D721Med (cell line): ENCODE data around the gene PIGP.
A peak's percentile ranks its signal among the peaks of the same experiment; 100 is the strongest.

Experiments
- DNase-seq: peaks from one replicate; pipeline ENCODE4 v3.0.0; 2011; ENCODE audit warnings: low spot score; ENCODE audit not compliant: insufficient read length
- FAIRE-seq: peaks from 2 replicates; lab custom pipeline; 2011; peaks lifted over from hg19 to GRCh38; lab: Jason Lieb, UNC
- TF ChIP-seq, protein P1 (sequence below): IDR thresholded peaks from 2 replicates; pipeline ENCODE4 v1.5.1; 2012; ENCODE audit warnings: mild to moderate bottlenecking, control low read depth; ENCODE audit not compliant: insufficient read depth; ENCODE audit errors: missing control alignments

Gene PIGP

DNA sequence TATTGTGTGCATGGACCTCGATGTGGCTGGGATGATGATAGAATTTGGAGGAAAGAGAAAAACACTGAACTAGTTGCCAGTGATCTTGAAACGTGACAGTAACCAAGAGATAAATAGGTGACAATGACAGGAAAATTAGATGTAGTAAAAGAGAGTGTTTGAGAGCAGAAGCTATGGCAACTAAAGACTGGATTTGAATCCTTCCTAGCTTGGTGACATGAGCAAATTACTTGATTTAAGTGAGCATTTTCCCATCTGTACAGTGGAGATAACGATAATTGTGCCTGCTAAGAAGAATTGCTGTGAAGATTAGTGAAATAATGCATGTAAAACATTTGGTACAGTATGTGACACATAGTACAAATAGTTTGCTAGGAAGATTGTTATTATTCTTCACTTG lies 12.9 kb upstream of the PIGP start:
- FAIRE-seq (peak; percentile 16), DNase-seq (no peak)
- TF ChIP-seq, protein P1, sequence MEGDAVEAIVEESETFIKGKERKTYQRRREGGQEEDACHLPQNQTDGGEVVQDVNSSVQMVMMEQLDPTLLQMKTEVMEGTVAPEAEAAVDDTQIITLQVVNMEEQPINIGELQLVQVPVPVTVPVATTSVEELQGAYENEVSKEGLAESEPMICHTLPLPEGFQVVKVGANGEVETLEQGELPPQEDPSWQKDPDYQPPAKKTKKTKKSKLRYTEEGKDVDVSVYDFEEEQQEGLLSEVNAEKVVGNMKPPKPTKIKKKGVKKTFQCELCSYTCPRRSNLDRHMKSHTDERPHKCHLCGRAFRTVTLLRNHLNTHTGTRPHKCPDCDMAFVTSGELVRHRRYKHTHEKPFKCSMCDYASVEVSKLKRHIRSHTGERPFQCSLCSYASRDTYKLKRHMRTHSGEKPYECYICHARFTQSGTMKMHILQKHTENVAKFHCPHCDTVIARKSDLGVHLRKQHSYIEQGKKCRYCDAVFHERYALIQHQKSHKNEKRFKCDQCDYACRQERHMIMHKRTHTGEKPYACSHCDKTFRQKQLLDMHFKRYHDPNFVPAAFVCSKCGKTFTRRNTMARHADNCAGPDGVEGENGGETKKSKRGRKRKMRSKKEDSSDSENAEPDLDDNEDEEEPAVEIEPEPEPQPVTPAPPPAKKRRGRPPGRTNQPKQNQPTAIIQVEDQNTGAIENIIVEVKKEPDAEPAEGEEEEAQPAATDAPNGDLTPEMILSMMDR, result no peak

DNA sequence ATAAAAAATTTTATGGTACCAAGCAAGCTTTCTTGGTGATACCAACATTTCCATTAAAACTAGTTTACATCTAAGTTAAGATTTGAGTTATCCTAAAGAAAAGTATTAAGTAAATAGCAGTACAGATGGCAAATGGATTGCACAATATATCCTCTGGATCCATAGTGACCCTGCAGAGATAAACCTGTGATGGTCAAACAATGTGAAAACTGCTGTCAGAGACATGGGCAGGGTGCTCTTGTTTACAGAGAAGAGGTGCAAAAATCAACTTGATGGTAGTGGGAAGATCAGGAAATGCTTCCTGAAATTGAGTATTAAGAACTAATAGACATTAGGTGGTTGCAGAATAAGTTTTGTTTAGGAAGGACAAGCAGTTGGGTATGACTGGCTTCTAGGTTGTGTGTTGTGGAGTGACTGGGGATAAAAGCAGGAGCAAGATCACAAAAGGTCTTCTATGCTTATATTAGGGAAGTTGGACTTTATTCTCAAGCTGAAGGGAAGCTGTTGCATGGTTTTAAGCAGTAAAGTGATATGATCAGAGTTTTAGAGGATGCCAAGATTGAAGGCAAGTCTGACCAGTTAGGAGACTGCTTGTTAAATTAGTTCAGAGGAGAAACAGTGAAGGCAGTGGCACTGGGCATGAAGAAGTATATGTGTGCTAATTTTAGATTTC lies 10.1 kb upstream of the PIGP start:
- TF ChIP-seq, protein P1, result no peak
- FAIRE-seq (no peak), DNase-seq (no peak)

DNA sequence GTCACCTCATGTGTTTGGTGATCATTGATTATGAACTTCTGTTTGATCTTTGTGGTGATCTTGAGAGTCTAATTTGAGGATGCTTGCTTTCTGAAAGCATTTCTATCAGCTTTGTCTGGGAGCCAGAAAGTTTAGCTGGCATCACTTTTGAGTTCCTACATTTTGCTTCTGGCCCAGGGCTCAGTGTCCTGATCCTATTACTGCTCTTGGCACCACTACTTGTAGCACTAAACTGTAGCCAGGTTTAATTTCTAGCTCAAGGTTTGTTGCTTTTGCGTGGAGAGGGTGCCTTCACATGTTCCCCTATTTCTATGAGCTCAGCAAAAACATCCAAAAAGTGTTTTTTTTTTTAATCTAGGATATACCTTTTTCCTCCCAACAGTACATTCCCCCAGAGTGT lies 9.5 kb upstream of the PIGP start:
- TF ChIP-seq, protein P1, result no peak
- DNase-seq (no peak), FAIRE-seq (no peak)

DNA sequence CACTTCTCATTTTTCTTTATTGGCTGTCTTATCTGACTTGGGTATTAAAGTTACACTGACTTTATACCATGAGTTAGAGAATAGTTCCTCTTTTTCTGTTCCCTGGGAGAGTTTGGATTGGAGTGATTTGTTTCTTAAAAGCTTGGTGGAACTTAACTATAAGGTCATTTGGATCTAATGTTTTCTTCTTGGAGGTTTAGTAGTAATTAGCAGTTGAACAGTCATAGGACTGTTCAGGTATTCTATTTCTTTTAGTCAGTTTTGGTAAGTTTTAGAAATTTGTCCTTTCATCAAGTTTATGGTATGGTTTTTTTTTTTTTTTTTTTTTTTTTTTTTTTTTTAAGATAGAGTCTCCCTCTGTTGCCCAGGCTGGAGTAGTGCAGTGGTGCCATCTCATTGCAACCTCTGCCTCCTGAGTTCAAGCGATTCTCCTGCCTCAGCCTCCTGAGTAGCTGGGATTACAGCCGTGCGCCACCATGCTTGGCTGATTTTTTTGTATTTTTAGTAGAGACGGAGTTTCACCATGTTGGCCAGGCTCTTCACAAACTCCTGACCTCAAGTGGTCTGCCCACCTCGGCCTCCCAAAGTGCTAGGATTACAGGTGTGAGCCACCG lies 6.4 kb upstream of the PIGP start:
- FAIRE-seq, result no peak
- DNase-seq, result no peak
- TF ChIP-seq, protein P1, result no peak

DNA sequence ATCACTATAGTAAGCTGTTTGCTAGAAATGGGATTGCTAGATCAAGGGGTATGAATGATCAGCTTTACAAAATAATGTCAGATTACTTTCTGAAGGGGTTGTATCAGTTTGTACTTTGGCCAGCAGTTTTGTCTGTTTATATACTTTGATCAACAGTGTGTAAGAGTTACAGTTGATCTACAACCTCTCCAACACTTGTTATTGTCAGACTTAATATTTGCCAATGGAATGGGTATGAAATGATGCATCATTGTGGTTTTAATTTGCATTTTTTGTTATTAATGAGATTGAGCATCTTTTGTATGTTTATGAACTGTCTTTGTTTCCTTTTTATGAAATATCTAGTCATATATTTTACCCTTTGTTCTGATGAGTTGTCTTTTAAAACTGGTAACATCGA lies 4.5 kb upstream of the PIGP start:
- FAIRE-seq, result no peak
- TF ChIP-seq, protein P1, result no peak
- DNase-seq, result no peak

DNA sequence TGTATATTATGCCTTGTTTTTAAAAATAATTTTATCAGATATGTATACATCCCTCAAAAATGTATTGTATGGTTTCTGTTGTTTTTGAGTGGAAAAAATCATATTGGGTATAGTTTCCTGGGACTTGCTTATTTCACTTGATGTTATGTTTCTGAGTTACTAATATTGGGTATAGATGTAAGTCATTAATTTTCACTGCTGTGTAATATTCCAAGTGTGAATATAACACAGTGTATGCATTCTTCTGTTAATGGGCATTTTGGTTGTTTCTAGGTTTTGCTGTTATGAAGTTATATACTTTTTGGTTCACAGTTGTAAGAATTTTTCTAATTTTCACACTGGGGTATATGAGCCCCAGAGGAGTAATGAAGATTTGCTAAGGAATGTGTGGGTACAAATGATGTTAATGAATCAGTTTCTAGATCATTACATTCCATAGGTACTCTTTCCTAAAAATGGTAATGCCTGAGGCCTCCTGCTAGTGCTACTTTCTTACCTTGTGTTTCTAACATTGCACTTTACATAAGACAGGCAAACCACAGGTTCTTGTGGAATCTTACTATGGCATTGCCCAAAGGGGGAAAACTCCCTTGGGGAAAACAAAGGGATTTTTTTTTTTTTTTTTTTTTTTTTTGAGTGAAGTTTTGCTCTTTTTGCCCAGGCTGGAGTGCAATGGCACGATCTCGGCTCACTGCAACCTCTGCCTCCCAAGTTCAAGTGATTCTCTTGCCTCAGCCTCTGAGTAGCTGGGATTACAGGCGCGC lies 3.4 kb upstream of the PIGP start:
- DNase-seq (no peak), FAIRE-seq (no peak)
- TF ChIP-seq, protein P1, result no peak
